Left ventricle myocardium superior (tissue), 1 donor: ENCODE measurements around the gene CKS1B. TPM values are rescaled to one million over a fixed set of nuclear protein-coding genes. Genes with fewer than 3 reads are reported as not detected.
A peak's percentile ranks its signal among the peaks of the same experiment; 100 is the strongest.
"Not testable (repeated sequence)": the region's sequence is repeated elsewhere in the genome, so short reads cannot be mapped to it uniquely, and the experiment has no call there.

Source experiments
- ATAC-seq: fragments of 200-7000 bp; cut with Tn5 transposase; one replicate; pipeline ENCODE4 v1.9.1; 2020; ENCODE audit warnings: mild to moderate bottlenecking, moderate library complexity
- DNase-seq: peaks from one replicate; pipeline ENCODE4 v3.0.0-alpha.2; 2020
- intact Hi-C: fragments of 100-400 bp; cut with micrococcal nuclease; formaldehyde crosslinking; loops from one replicate; pipeline ENCODE4 v1.11.0; 2022
- total RNA-seq: library from RNA; stranded (reverse); fragmentation: NEBNext Ultra II Directional; extraction: Animal tissue kit (Norgen Biotek cat#: 25700); gene quantifications from one replicate; pipeline ENCODE4 v1.2.1, GENCODE V29; 2021
- donor health status: DM: no; HTN: yes; CAD: no; lungs with severe emphysema.

Gene CKS1B
- total RNA-seq, 1 donor from 2014 or later = 16.7 TPM

DNA sequence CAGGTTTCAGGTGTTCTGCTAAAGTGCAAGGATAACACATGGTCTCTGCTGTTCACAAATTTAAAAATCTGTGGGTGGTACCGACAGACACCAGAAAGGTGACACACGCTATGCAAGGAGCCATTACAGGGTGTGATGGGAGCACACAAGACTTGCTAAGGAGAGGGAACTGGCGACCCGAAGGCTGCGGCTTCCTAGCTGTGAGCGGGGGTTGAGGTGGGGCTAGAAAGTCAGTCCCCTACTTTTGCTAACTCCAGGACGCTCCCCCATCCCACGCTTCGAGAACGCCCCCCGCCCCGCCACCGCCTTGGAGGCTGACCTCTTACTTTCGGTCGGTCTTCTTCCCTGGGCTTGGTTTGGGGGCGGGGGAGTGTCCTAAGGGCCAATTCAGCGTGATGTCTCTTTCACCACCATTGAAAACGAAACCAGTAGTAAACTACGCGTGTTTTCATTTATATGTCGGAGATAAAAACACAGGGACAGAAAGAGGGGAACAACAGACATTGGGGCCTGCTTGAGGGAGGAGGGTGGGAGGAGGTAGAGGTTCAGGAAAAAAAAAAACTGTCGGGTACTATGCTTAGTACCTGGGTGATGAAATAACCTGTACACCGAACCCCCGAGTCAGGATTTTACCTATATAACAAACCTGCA is 1.1 kb downstream of the CKS1B start:
- peak; percentile 64 for DNase-seq
- intact Hi-C loops = no loop called here
- ATAC-seq = no peak

DNA sequence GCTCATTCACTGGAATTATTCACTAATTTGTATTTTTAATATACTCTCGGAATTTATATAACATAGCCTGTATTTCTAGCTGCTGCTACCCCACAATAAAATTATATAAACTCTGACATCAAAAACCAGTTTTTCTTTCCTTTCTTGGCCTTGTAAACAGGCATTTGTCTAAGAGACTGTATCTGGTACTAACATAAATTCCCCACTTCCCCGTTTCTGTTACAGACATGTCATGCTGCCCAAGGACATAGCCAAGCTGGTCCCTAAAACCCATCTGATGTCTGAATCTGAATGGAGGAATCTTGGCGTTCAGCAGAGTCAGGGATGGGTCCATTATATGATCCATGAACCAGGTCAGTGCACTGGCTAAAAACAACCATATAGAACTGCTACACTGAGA is 3.3 kb downstream of the CKS1B start:
- intact Hi-C loops, DNase-seq, ATAC-seq: not testable (repeated sequence)

GRCh38 chr1:154978360-154978759 is 3.9 kb downstream of the CKS1B start:
- intact Hi-C loops = no loop called here
- ATAC-seq = no peak
- no peak for DNase-seq

DNA sequence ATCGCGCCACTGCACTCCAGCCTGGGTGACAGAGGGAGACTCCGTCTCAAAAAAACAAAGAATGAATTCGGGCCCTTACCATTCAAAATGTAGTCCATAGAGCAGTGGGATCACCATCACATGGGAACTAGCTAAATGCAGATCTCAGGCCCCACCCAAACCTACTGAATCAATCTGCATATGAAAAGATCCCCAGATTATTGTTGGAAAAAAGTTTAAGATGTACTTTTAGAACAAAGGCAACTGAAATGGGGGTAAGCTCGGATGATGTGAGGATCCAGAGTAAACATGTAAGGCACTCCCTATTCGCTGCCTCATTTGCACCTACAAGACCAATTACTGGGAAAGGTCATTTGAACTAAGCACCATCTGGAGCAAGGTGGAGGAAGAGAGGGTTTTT is 7.9 kb downstream of the CKS1B start:
- intact Hi-C loops = no loop called here
- no peak for DNase-seq
- ATAC-seq = no peak

- intact Hi-C loops = no loop called here
- peak; percentile 100 for ATAC-seq
- peak; percentile 93 for DNase-seq
These were observed 8.6 kb downstream of the CKS1B start, which contains the start of gene FLAD1 for GRCh38 chr1:154982897-154983648. Gene FLAD1, plus strand, starts transcription at chr1:154983344. Its CDS starts 351 bp downstream, at chr1:154983695.

- DNase-seq = no peak
- ATAC-seq = no peak
- intact Hi-C loops = no loop called here
These were observed 9.4 kb downstream of the CKS1B start for GRCh38 chr1:154983776-154984466.

- intact Hi-C loops, DNase-seq, ATAC-seq: not testable (repeated sequence)
These were observed 12.3 kb downstream of the CKS1B start for GRCh38 chr1:154986736-154987135.

DNA sequence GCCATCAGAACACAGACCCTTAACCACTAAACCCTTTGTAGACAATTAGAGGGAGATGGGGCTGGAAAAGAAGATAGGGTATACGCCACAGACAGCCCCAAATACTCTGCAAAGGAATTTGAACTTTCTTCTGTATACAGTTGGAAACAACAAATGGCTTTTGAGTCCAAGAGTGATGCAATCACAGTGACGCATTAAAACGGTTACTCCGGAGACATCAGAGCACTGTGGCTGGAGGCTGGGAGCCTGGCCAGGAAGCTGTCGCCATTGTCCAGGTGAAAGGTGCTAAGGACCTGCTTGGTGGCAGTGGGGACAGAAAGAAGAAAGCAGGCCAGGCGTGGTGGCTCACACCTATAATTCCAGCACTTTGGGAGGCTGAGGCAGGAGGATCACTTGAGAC is 12.8 kb downstream of the CKS1B start:
- intact Hi-C loops = no loop called here

DNA sequence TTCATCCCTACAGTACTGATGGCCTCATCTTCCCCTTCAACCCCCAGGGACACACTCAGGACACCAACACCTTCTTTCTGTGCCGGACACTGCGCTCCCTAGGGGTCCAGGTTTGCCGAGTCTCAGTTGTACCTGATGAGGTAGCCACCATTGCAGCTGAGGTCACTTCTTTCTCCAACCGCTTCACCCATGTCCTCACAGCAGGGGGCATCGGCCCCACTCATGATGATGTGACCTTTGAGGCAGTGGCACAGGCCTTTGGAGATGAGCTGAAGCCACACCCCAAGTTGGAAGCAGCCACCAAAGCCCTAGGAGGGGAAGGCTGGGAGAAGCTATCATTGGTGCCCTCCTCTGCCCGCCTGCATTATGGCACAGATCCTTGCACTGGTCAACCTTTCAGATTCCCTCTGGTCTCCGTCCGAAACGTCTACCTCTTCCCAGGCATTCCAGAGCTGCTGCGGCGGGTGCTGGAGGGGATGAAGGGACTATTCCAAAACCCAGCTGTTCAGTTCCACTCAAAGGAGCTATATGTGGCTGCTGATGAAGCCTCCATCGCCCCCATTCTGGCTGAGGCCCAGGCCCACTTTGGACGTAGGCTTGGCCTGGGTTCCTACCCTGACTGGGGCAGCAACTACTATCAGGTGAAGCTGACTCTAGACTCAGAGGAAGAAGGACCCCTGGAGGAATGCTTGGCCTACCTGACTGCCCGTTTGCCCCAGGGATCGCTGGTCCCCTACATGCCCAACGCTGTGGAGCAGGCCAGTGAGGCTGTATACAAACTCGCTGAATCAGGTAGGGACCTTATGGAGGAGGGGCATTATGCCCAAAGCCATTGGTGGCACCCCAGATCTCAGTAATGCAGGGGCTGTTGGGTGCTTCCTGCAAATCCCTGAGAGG is 13.8 kb downstream of the CKS1B start:
- intact Hi-C loops = no loop called here
- DNase-seq (no peak), ATAC-seq (no peak)

More for the DNA sequence above, 12.8 kb downstream of the CKS1B start:
- no peak for DNase-seq
- no peak for ATAC-seq

- DNase-seq = no peak
- no peak for ATAC-seq
- intact Hi-C loops = no loop called here
These were observed 14.8 kb downstream of the CKS1B start for GRCh38 chr1:154989195-154989860.

DNA sequence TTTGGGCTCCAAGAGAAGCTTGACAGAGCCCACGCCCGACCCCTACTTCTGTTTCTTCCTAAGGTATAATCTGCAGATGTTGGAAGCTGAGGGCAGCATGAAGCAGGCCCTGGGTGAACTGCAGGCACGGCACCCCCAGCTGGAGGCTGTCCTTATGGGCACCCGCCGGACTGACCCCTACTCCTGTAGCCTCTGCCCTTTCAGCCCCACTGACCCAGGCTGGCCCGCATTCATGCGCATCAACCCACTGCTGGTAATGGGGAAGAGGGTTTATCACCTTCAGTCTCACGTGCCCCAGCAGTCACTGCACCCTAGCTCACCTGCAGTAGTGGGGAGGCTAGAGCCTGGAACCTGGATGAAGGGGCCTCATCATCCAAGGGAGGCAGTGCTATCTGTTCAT is 15.8 kb downstream of the CKS1B start:
- no peak for DNase-seq
- intact Hi-C loops = no loop called here
- ATAC-seq = no peak

DNA sequence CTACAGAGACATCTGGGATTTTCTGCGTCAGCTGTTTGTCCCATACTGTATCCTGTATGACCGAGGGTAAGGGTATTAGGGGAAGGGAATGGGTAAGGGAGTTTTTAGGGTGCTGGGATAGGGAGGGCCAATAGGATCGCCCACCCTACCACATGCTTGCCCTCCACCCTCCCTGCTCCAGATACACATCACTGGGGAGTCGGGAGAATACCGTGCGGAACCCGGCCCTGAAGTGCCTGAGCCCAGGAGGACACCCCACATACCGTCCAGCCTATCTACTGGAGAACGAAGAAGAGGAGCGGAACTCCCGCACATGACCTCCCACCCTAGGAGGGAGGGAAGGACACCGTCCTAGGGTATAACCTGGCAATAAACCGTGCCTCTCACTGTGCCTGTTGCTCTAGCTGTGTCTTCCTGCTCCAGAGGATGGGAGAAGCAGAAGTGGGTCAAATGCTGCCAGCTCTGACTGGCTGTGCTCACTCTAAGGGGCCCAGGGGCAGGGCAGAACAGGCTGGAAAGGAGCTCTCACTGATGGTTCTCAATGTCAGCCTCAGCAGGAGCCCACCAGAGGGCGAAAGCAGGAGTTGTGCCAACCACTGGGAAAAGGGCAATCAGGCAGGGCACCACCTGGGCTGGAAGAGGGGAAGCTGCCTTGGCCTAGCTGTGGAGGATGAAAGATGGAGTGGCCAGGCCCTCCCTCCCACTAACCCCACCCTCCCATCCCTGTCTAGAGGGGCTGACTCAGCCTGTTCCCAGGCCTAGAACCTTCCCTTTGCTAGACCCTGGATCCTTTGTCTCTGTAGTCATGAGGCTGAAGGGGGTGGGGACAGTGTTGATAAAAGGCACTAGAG is 18.5 kb downstream of the CKS1B start:
- DNase-seq (no peak), ATAC-seq (no peak)
- intact Hi-C loops = no loop called here

- no peak for ATAC-seq
- intact Hi-C loops = no loop called here
These were observed 19.2 kb downstream of the CKS1B start, which contains the start of gene LENEP for GRCh38 chr1:154993572-154994268. Gene LENEP, plus strand, starts transcription at chr1:154993586. Its CDS starts 22 bp downstream, at chr1:154993608.

DNA sequence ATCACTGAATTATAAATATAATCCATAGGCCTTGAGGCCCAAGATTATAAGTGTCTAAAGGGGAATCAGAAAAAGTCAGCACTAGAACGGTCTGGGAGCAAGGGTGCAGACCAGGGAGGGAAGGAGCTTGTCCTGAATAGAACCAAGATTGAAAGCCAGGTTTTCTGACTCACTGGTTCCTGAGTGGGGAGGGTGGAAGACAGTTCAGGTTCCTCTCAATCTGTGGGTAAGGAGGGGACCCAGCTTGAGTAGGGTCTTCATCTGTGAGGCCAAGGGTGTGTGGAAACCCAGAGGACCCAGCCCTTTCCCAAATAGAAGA is 19.7 kb downstream of the CKS1B start:
- DNase-seq = no peak
- ATAC-seq = no peak
- intact Hi-C loops = no loop called here

More at GRCh38 chr1:154993572-154994268, 19.2 kb downstream of the CKS1B start, which contains the start of gene LENEP:
- DNase-seq = no peak

- no peak for ATAC-seq
- no peak for DNase-seq
- intact Hi-C loops = no loop called here
These were observed 20.1 kb downstream of the CKS1B start for GRCh38 chr1:154994591-154994990.

DNA sequence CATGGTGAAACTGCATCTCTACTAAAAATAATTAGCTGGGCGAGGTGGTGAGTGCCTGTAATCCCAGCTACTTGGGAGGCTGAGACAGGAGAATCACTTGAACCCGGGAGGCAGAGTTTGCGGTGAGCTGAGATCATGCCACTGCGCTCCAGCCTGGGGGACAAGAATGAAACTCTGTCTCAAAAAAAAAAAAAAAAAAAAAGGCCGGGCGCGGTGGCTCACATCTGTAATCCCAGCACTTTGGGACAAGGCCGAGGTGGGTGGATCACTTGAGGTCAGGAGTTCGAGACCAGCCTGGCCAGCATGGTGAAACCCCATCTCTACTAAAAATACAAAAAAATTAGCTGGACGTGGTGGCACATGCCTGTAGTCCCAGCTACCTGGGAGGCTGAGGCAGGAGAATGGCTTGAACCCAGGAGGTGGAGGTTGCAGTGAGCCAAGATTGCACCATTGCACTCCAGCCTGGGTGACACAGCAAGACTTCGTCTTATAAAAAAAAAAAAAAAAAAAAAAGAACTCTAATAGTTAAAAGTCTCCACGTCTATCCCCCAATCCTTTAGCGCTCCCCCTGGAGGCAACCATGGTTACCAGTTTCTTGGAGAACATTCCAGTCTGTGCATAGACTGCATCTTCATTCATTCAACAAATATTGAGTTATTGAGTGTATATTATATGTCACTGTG is 21.0 kb downstream of the CKS1B start:
- intact Hi-C loops, ATAC-seq: not testable (repeated sequence)
- DNase-seq = peak; percentile 41
